Kasumi-1 (cell line): ENCODE measurements around the gene COX8A.

Experiments used
- DNase-seq, 2 experiments: peaks; one replicate each; lab custom pipeline; 2025; lab: John Stamatoyannopoulos, UW

Gene COX8A

DNA sequence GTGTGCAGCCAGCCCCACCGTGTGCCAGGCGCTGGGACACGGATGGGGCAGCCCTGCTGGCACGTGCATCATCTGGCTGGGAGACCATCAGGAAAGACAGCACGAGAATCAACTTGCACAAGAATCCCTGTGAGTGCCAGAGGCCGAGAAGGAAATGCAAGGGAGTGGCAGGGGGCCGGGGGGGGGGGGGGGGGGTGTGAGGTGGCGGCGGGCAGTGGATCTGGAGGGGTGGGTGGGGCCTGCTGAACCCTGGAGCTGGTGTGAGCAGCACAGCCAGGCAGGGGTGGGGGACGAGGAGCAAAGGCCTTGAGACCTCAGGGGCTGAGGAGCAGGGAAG lies 47.3 kb downstream of the COX8A start:
- DNase-seq, result no peak

DNA sequence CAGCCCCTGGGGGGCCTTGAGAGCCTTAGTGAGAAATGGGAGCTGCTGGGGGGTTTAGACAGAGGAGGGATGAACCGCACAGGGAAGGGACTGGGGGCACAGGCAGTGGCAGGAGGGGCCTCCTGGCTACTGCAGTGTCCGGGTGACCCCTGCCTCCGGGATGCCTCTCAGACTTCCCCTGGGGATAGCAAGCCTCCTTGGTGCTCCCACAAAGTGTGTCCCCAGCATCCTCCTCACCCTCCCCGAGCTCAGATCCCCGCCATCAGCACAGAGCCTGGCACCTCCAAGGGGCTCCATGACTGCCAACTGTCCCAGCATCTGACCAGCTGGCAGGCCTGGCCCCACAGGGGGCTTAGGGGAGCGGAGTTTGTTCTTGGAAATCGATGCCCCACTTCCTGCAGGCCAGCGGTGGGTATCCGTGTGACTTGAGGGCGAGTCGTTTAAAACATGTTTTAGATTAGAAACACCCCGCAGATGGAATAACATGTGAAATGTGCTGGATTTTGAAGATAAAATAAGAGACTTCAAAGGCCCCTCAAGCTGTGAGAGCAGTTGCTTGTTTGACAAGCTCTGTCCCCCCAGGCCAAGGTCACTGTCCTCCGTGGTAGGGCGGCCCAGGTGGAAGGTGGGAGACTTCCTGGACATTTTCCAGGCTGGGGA lies 47.8 kb downstream of the COX8A start:
- DNase-seq, result no peak

GRCh38 chr11:64023712-64024710 lies 49.6 kb downstream of the COX8A start:
- no peak for DNase-seq

DNA sequence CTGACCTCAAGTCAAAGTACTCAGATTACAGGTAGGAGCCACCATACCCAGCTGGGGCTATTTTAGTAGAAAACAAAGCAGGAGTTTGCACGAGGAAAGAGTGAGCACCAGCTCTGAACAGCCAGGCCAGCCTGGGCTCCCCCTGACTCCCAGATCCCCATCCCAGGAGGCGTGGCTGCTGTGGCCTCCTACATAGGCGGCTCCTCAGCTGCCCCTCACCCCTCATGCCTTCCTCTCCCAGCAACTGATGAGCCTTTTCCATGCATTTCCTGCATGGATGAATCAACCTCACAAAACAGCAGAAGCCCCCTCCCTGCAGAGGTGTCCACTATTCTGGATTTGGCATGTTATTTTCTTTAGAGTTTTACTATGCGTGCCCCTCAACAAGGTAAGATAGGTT lies 50.8 kb downstream of the COX8A start:
- DNase-seq, result no peak
